ENCODE measurements around the gene SCYL1.

Gene SCYL1

GRCh38 chr11:65499713-65500386 lies 25.0 kb upstream of the SCYL1 start:
- Mint-ChIP-seq H3K9me3 (no peaks in the 10 kb centered on the region), H3K36me3 (peaks cover 14% of the 10 kb centered on the region), H3K27ac (no peak overlapping the region), H3K4me3 (no peak overlapping the region), H3K27me3 (no peaks in the 10 kb centered on the region), H3K4me1 (peaks cover 22% of the 10 kb centered on the region)
- ATAC-seq (ENCODE audit: low read depth), result no peak
- DNase-seq (ENCODE audit: low spot score in 2 of 2), result no peak

- ATAC-seq (ENCODE audit: low read depth), result no peak
- no peak for DNase-seq (ENCODE audit: low spot score in 2 of 2)
- H3K4me1 Mint-ChIP-seq, result peaks cover 27% of the 10 kb centered on the region
Measured at GRCh38 chr11:65500387-65501185, 24.3 kb upstream of the SCYL1 start.

GRCh38 chr11:65501186-65501471 lies 23.8 kb upstream of the SCYL1 start:
- Mint-ChIP-seq H3K4me3 (no peak overlapping the region), H3K4me1 (peaks cover 31% of the 10 kb centered on the region), H3K36me3 (peaks cover 21% of the 10 kb centered on the region), H3K27ac (no peak overlapping the region), H3K9me3 (no peaks in the 10 kb centered on the region), H3K27me3 (no peaks in the 10 kb centered on the region)
- DNase-seq (ENCODE audit: low spot score in 2 of 2) (no peak), ATAC-seq (ENCODE audit: low read depth) (no peak)

More at GRCh38 chr11:65500387-65501185, 24.3 kb upstream of the SCYL1 start:
- peaks cover 18% of the 10 kb centered on the region for H3K36me3 Mint-ChIP-seq
- no peak overlapping the region for H3K27ac Mint-ChIP-seq
- H3K4me3 Mint-ChIP-seq, result no peak overlapping the region
- H3K9me3 Mint-ChIP-seq, result no peaks in the 10 kb centered on the region
- no peaks in the 10 kb centered on the region for H3K27me3 Mint-ChIP-seq

- DNase-seq (ENCODE audit: low spot score in 2 of 2) (no peak), ATAC-seq (ENCODE audit: low read depth) (no peak)
- Mint-ChIP-seq H3K27me3 (no peaks in the 10 kb centered on the region), H3K36me3 (peaks cover 26% of the 10 kb centered on the region), H3K9me3 (no peaks in the 10 kb centered on the region), H3K4me3 (no peak overlapping the region), H3K27ac (no peak overlapping the region), H3K4me1 (peaks cover 36% of the 10 kb centered on the region)
Measured at GRCh38 chr11:65501472-65502273, 23.2 kb upstream of the SCYL1 start.

GRCh38 chr11:65502274-65502554 lies 22.7 kb upstream of the SCYL1 start:
- Mint-ChIP-seq H3K4me1 (peaks cover 37% of the 10 kb centered on the region), H3K4me3 (no peak overlapping the region), H3K27me3 (no peaks in the 10 kb centered on the region), H3K27ac (no peak overlapping the region), H3K36me3 (peaks cover 26% of the 10 kb centered on the region), H3K9me3 (no peaks in the 10 kb centered on the region)
- no peak for DNase-seq (ENCODE audit: low spot score in 2 of 2)
- ATAC-seq (ENCODE audit: low read depth), result no peak

- Mint-ChIP-seq H3K36me3 (peaks cover 26% of the 10 kb centered on the region), H3K27ac (no peak overlapping the region), H3K4me3 (no peak overlapping the region), H3K27me3 (no peaks in the 10 kb centered on the region), H3K4me1 (peaks cover 40% of the 10 kb centered on the region), H3K9me3 (no peaks in the 10 kb centered on the region)
- ATAC-seq (ENCODE audit: low read depth) (no peak), DNase-seq (ENCODE audit: low spot score in 2 of 2) (no peak)
Measured at GRCh38 chr11:65502555-65503367, 22.1 kb upstream of the SCYL1 start.

GRCh38 chr11:65503368-65503948 lies 21.4 kb upstream of the SCYL1 start:
- Mint-ChIP-seq H3K9me3 (no peaks in the 10 kb centered on the region), H3K36me3 (peaks cover 26% of the 10 kb centered on the region), H3K4me3 (no peak overlapping the region), H3K27me3 (no peaks in the 10 kb centered on the region), H3K4me1 (peaks cover 40% of the 10 kb centered on the region), H3K27ac (no peak overlapping the region)
- DNase-seq (ENCODE audit: low spot score in 2 of 2) (no peak), ATAC-seq (ENCODE audit: low read depth) (no peak)

GRCh38 chr11:65503949-65504673 lies 20.8 kb upstream of the SCYL1 start:
- peaks cover 40% of the 10 kb centered on the region for H3K4me1 Mint-ChIP-seq

GRCh38 chr11:65504674-65505465 lies 20.0 kb upstream of the SCYL1 start:
- H3K9me3 Mint-ChIP-seq, result no peaks in the 10 kb centered on the region
- ATAC-seq (ENCODE audit: low read depth) (no peak), DNase-seq (ENCODE audit: low spot score in 2 of 2) (no peak)
- H3K4me3 Mint-ChIP-seq, result no peak overlapping the region
- no peaks in the 10 kb centered on the region for H3K27me3 Mint-ChIP-seq
- H3K36me3 Mint-ChIP-seq, result peaks cover 24% of the 10 kb centered on the region
- no peak overlapping the region for H3K27ac Mint-ChIP-seq
- H3K4me1 Mint-ChIP-seq, result peaks cover 42% of the 10 kb centered on the region

More at GRCh38 chr11:65503949-65504673, 20.8 kb upstream of the SCYL1 start:
- no peak overlapping the region for H3K4me3 Mint-ChIP-seq
- H3K36me3 Mint-ChIP-seq, result peaks cover 24% of the 10 kb centered on the region
- ATAC-seq (ENCODE audit: low read depth) (no peak), DNase-seq (ENCODE audit: low spot score in 2 of 2) (no peak)
- no peaks in the 10 kb centered on the region for H3K9me3 Mint-ChIP-seq
- H3K27me3 Mint-ChIP-seq, result no peaks in the 10 kb centered on the region
- H3K27ac Mint-ChIP-seq, result no peak overlapping the region

GRCh38 chr11:65505466-65506289 lies 19.2 kb upstream of the SCYL1 start:
- Mint-ChIP-seq H3K4me3 (peak overlapping the region; percentile 81), H3K27me3 (no peaks in the 10 kb centered on the region), H3K4me1 (peaks cover 45% of the 10 kb centered on the region), H3K27ac (no peak overlapping the region), H3K9me3 (no peaks in the 10 kb centered on the region), H3K36me3 (peaks cover 24% of the 10 kb centered on the region)
- ATAC-seq (ENCODE audit: low read depth) (no peak), DNase-seq (ENCODE audit: low spot score in 2 of 2) (no peak)

GRCh38 chr11:65506290-65506771 lies 18.6 kb upstream of the SCYL1 start:
- ATAC-seq (ENCODE audit: low read depth), result no peak
- peaks cover 46% of the 10 kb centered on the region for H3K4me1 Mint-ChIP-seq
- peaks cover 24% of the 10 kb centered on the region for H3K36me3 Mint-ChIP-seq
- H3K9me3 Mint-ChIP-seq, result no peaks in the 10 kb centered on the region
- DNase-seq (ENCODE audit: low spot score in 2 of 2), result no peak
- H3K27ac Mint-ChIP-seq, result no peak overlapping the region
- H3K27me3 Mint-ChIP-seq, result no peaks in the 10 kb centered on the region
- H3K4me3 Mint-ChIP-seq, result peak overlapping the region; percentile 81
